H1 (cell line): ENCODE results near the gene PRKN. TPM values are rescaled to one million over a fixed set of nuclear protein-coding genes. Genes with fewer than 3 reads are reported as not detected.

Experiments used
- CTCF ChIA-PET: fragments of 300-600 bp; sonication (Branson Sonifier 250); formaldehyde crosslinking; loops from one replicate; lab custom pipeline; 2021; ENCODE audit not compliant: partially characterized antibody; lab: Charles Lee
- POLR2A ChIA-PET: fragments of 300-600 bp; sonication (Branson Sonifier 250); formaldehyde crosslinking; loops from one replicate; lab custom pipeline; 2021; ENCODE audit warnings: inconsistent platforms; ENCODE audit not compliant: partially characterized antibody; lab: Charles Lee
- DNase-seq, 2 experiments: peaks; one replicate each; pipeline versions ENCODE4 v3.0.0 to v3.0.0-alpha.2; 2010 to 2022; ENCODE audit warnings: low spot score in 2 of 2, low read depth in 1 of 2, mixed read lengths in 1 of 2
- FAIRE-seq: peaks from 2 replicates; lab custom pipeline; 2011; peaks lifted over from hg19 to GRCh38; lab: Jason Lieb, UNC
- H2AFZ ChIP-seq: 2 replicates; pipeline ENCODE4 v1.8.1; 2012; ENCODE audit warnings: low read length, inconsistent platforms
- H2AK5ac ChIP-seq: 2 replicates; pipeline ENCODE4 v1.6.1; 2013; ENCODE audit warnings: low read depth, low read length
- H2BK120ac ChIP-seq: replicated peaks from 2 replicates; pipeline ENCODE3; 2013; ENCODE audit warnings: low read depth, low read length, inconsistent platforms
- H2BK12ac ChIP-seq: 2 replicates; pipeline ENCODE4 v1.6.1; 2013; ENCODE audit warnings: low read depth, low read length
- H2BK15ac ChIP-seq: 2 replicates; pipeline ENCODE4 v1.6.1; 2013; ENCODE audit warnings: low read length
- H2BK20ac ChIP-seq: 2 replicates; pipeline ENCODE4 v1.6.1; 2013; ENCODE audit warnings: low read length
- H2BK5ac ChIP-seq: 2 replicates; pipeline ENCODE4 v1.6.1; 2013; ENCODE audit warnings: low read depth, low read length
- H3K14ac ChIP-seq: 2 replicates; pipeline ENCODE4 v1.6.1; 2013; ENCODE audit warnings: inconsistent platforms; ENCODE audit not compliant: insufficient read length
- H3K18ac ChIP-seq: 2 replicates; pipeline ENCODE4 v1.6.1; 2013; ENCODE audit warnings: low read length; ENCODE audit errors: extremely low read depth
- H3K23ac ChIP-seq: 2 replicates; pipeline ENCODE4 v1.6.1; 2013; ENCODE audit warnings: inconsistent platforms; ENCODE audit not compliant: insufficient read length
- H3K23me2 ChIP-seq: 2 replicates; pipeline ENCODE4 v1.6.1; 2013; ENCODE audit warnings: low read depth, low read length
- H3K27ac ChIP-seq: 2 replicates; pipeline ENCODE4 v1.6.1; 2011; ENCODE audit warnings: low read depth, low read length, inconsistent platforms
- H3K27me3 ChIP-seq, 4 experiments: replicated peaks in 1 of 4; 1 replicate in 1 of 4; 2 replicates in 3 of 4; pipeline versions ENCODE4 v1.6.1 to v1.8.1; 2011 to 2013; ENCODE audit warnings: low read length in 3 of 4, mild to moderate bottlenecking in 3 of 4, inconsistent platforms in 2 of 4, mixed read lengths in 2 of 4, moderate library complexity in 1 of 4; ENCODE audit not compliant: control insufficient read depth in 3 of 4, insufficient read depth in 3 of 4; ENCODE audit errors: extremely low read depth in 1 of 4
- H3K36me3 ChIP-seq, 4 experiments: 2 replicates each; pipeline versions ENCODE4 v1.6.1 to v1.8.1; 2011 to 2013; ENCODE audit warnings: mild to moderate bottlenecking in 4 of 4, low read length in 3 of 4, moderate library complexity in 2 of 4, control low read depth in 1 of 4, inconsistent platforms in 1 of 4; ENCODE audit not compliant: insufficient read depth in 4 of 4, control insufficient read depth in 2 of 4
- H3K4ac ChIP-seq: replicated peaks from 2 replicates; pipeline ENCODE3; 2013; ENCODE audit warnings: low read length, low read depth, mixed read lengths, inconsistent platforms; ENCODE audit not compliant: insufficient read length
- H3K4me1 ChIP-seq, 4 experiments: replicated peaks in 1 of 4; 1 replicate in 1 of 4; 2 replicates in 3 of 4; pipeline versions ENCODE4 v1.6.1 to v1.8.1; 2011 to 2013; ENCODE audit warnings: low read length in 3 of 4, inconsistent platforms in 2 of 4, mixed read lengths in 1 of 4; ENCODE audit not compliant: insufficient read depth in 4 of 4, control insufficient read depth in 3 of 4
- H3K4me2 ChIP-seq, 2 experiments: 2 replicates each; pipeline versions ENCODE4 v1.6.1 to v1.8.1; 2011 to 2013; ENCODE audit warnings: low read depth in 2 of 2, low read length in 2 of 2, control low read depth in 1 of 2, inconsistent platforms in 1 of 2, mild to moderate bottlenecking in 1 of 2; ENCODE audit not compliant: insufficient read depth in 1 of 2
- H3K4me3 ChIP-seq, 4 experiments: fragments of 200-600, 300-600 bp in 1 of 4; sonication (generic), shearing (Covaris generic), sonication (Bioruptor Twin) in 1 of 4; 2 replicates each; pipeline versions ENCODE4 v1.5.1 to v1.8.1; 2011 to 2016; ENCODE audit warnings: low read length in 4 of 4, low read depth in 3 of 4, control low read depth in 2 of 4, inconsistent platforms in 2 of 4, mild to moderate bottlenecking in 2 of 4, mixed read lengths in 1 of 4, moderate library complexity in 1 of 4; ENCODE audit not compliant: insufficient read depth in 2 of 4; ENCODE audit errors: extremely low read depth in 1 of 4
- H3K56ac ChIP-seq: replicated peaks from 2 replicates; pipeline ENCODE3; 2013; ENCODE audit warnings: low read depth, mild to moderate bottlenecking, mixed read lengths, low read length, inconsistent platforms; ENCODE audit not compliant: insufficient read length
- H3K79me1 ChIP-seq: 2 replicates; pipeline ENCODE4 v1.6.1; 2013; ENCODE audit warnings: low read depth, low read length, control low read depth
- H3K79me2 ChIP-seq, 2 experiments: 2 replicates each; pipeline versions ENCODE4 v1.6.1 to v1.8.1; 2012 to 2013; ENCODE audit warnings: low read length in 2 of 2, mild to moderate bottlenecking in 2 of 2, inconsistent platforms in 1 of 2; ENCODE audit not compliant: insufficient read depth in 2 of 2, control insufficient read depth in 1 of 2
- H3K9ac ChIP-seq, 4 experiments: replicated peaks in 1 of 4; 1 replicate in 1 of 4; 2 replicates in 3 of 4; pipeline versions ENCODE4 v1.6.1 to v1.8.1; 2011 to 2013; ENCODE audit warnings: low read depth in 3 of 4, low read length in 3 of 4, control low read depth in 2 of 4, mild to moderate bottlenecking in 2 of 4, moderate library complexity in 2 of 4, inconsistent platforms in 1 of 4; ENCODE audit errors: extremely low read depth in 1 of 4
- H3K9me3 ChIP-seq, 2 experiments: 2 replicates each; pipeline versions ENCODE4 v1.6.1 to v1.8.1; 2012 to 2013; ENCODE audit warnings: mild to moderate bottlenecking in 2 of 2, moderate library complexity in 2 of 2, control low read depth in 1 of 2, inconsistent platforms in 1 of 2, low read depth in 1 of 2, low read length in 1 of 2, mixed read lengths in 1 of 2; ENCODE audit not compliant: insufficient read depth in 2 of 2
- H4K20me1 ChIP-seq, 2 experiments: replicated peaks in 1 of 2; 2 replicates each; pipeline versions ENCODE3 to v1.8.1; 2011 to 2013; ENCODE audit warnings: inconsistent platforms in 2 of 2, low read length in 2 of 2, mild to moderate bottlenecking in 1 of 2; ENCODE audit not compliant: insufficient read depth in 2 of 2, control insufficient read depth in 1 of 2
- H4K5ac ChIP-seq: 2 replicates; pipeline ENCODE4 v1.6.1; 2013; ENCODE audit warnings: low read length, low read depth, mixed read lengths, inconsistent platforms; ENCODE audit not compliant: insufficient read length
- H4K8ac ChIP-seq: 2 replicates; pipeline ENCODE4 v1.8.0; 2013; ENCODE audit warnings: mild to moderate bottlenecking, moderate library complexity, low read length, inconsistent platforms; ENCODE audit not compliant: insufficient read depth; ENCODE audit errors: extremely low read depth
- H4K91ac ChIP-seq: replicated peaks from 2 replicates; pipeline ENCODE3; 2013; ENCODE audit warnings: low read length, mixed read lengths, inconsistent platforms; ENCODE audit not compliant: insufficient read length
- CBX5 ChIP-seq: fragments of 300-800, 300-1000 bp; sonication (generic); IDR thresholded peaks from 2 replicates; pipeline ENCODE4 v1.7.1; 2016; ENCODE audit warnings: antibody characterized with exemption, low read length, low read depth
- CBX8 ChIP-seq: fragments of 300-800, 300-1000 bp; sonication (generic); IDR thresholded peaks from 2 replicates; pipeline ENCODE4 v1.7.1; 2016; ENCODE audit warnings: low read depth, low read length, borderline replicate concordance
- GTF2F1 ChIP-seq: IDR thresholded peaks from 2 replicates; pipeline ENCODE4 v1.6.1; 2012; ENCODE audit warnings: low read depth, low read length, improper control_type of control experiment, borderline replicate concordance
- HDAC6 ChIP-seq: IDR thresholded peaks from one replicate; pipeline ENCODE4 v1.7.1; 2012; ENCODE audit warnings: low read depth, mild to moderate bottlenecking, inconsistent platforms, low read length, moderate library complexity
- JUN ChIP-seq: IDR thresholded peaks from 2 replicates; pipeline ENCODE4 v1.6.1; 2011; ENCODE audit warnings: low read depth, mild to moderate bottlenecking, improper control_type of control experiment, low read length
- KDM4A ChIP-seq: IDR thresholded peaks from one replicate; pipeline ENCODE4 v1.7.1; 2012; ENCODE audit warnings: low read depth, mild to moderate bottlenecking, moderate library complexity, low read length, inconsistent platforms; ENCODE audit not compliant: severe bottlenecking
- NRF1 ChIP-seq: IDR thresholded peaks from 2 replicates; pipeline ENCODE4 v1.6.1; 2011; ENCODE audit warnings: mild to moderate bottlenecking, low read depth, low read length, improper control_type of control experiment
- RXRA ChIP-seq: IDR thresholded peaks from 2 replicates; pipeline ENCODE4 v1.6.1; 2011; ENCODE audit warnings: low read depth, mild to moderate bottlenecking, low read length, moderate library complexity; ENCODE audit not compliant: insufficient read depth
- SIX5 ChIP-seq: IDR thresholded peaks from 2 replicates; pipeline ENCODE4 v1.6.1; 2011; ENCODE audit warnings: mild to moderate bottlenecking, low read depth, low read length
- SP4 ChIP-seq: IDR thresholded peaks from 2 replicates; pipeline ENCODE4 v1.6.1; 2012; ENCODE audit warnings: low read length, inconsistent platforms
- TBP ChIP-seq: IDR thresholded peaks from 2 replicates; pipeline ENCODE4 v1.6.1; 2011; ENCODE audit warnings: low read depth, low read length, improper control_type of control experiment
- TCF12 ChIP-seq: IDR thresholded peaks from 2 replicates; pipeline ENCODE4 v1.6.1; 2011; ENCODE audit warnings: low read depth, mild to moderate bottlenecking, low read length
- ZNF274 ChIP-seq: IDR thresholded peaks from 2 replicates; pipeline ENCODE4 v1.7.0; 2012; ENCODE audit warnings: low read length, borderline replicate concordance; ENCODE audit errors: extremely low read depth
- WGBS, 2 experiments: shearing (Covaris generic) in 1 of 2; methylation state at CpG; one replicate each; pipeline versions ENCODE4 v1.1.6 to v1.1.7; 2013 to 2015; ENCODE audit warnings: low lambda C conversion rate in 2 of 2, mixed read lengths in 2 of 2, inconsistent platforms in 1 of 2, low coverage in 1 of 2, missing lambda C conversion rate in 1 of 2; ENCODE audit not compliant: insufficient replicate concordance in 2 of 2, insufficient coverage in 1 of 2, insufficient read length in 1 of 2; ENCODE audit errors: extremely low coverage in 1 of 2, missing lambda C conversion rate in 1 of 2; 5-methylcytosine and 5-hydroxymethylcytosine counted together
- polyA plus RNA-seq, 7 experiments: library from polyadenylated mRNA; depleted of rRNA in 3 of 7; stranded (reverse) in 5 of 7; unstranded in 2 of 7; fragments of >200 nt in 5 of 7; fragments of 200-250 nt in 2 of 7; gene quantifications; 1 replicate in 5 of 7; 2 replicates in 1 of 7; 4 replicates in 1 of 7; pipeline versions ENCODE4 v1.2.1 to v1.2.3, GENCODE V29; 2011 to 2013; ENCODE audit warnings: missing spikeins in 2 of 7, mixed read lengths in 2 of 7
- total RNA-seq: library from RNA; stranded (reverse); fragmentation: NEBNext Ultra II Directional; extraction: Animal tissue kit (Norgen Biotek cat#: 25700); gene quantifications from 2 replicates; pipeline ENCODE4 v1.2.1, GENCODE V29; 2021
- TF ChIP-seq, protein P1 (sequence below): IDR thresholded peaks from 2 replicates; pipeline ENCODE4 v1.6.1; 2012; ENCODE audit warnings: inconsistent platforms
- TF ChIP-seq, protein P2 (sequence below): IDR thresholded peaks from 2 replicates; pipeline ENCODE4 v1.6.1; 2011; ENCODE audit warnings: low read length, improper control_type of control experiment

Gene PRKN
- total and polyA plus RNA-seq, 2 of the 8 experiments (the other 6 are each of a cell fraction or from before 2014, with no cell fraction given) = 0.13 to 0.29 TPM

DNA sequence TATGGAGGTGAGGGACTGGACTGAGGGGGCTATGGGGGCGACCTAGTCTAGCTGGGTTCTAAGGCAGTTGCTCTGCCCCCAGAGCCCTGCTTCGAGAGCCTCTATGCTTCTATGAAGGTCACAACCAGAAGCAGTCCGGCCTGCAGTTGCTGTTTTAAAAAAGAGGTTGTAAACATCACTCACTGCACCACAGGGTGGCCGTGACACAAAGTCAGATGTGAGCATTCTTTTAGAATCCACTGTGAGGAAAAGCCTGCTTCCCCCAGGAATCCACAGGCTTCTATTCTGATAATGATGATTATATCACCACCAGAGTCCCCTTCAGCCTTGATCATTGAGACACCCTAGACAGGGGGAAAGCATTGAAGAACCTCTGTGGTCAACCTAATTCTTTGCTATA, 1224.0 kb downstream of the PRKN start:
- H3K23ac ChIP-seq = no peak overlapping the region
- FAIRE-seq = no peak
- TF ChIP-seq KDM4A (no peak), RXRA (no peak), JUN (no peak), SIX5 (no peak), CBX5 (no peak), ZNF274 (no peak), GTF2F1 (no peak), NRF1 (no peak), SP4 (no peak), TBP (no peak), TCF12 (no peak), HDAC6 (no peak), CBX8 (no peak)
- TF ChIP-seq, protein P1, sequence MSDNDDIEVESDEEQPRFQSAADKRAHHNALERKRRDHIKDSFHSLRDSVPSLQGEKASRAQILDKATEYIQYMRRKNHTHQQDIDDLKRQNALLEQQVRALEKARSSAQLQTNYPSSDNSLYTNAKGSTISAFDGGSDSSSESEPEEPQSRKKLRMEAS = no peak
- TF ChIP-seq, protein P2, sequence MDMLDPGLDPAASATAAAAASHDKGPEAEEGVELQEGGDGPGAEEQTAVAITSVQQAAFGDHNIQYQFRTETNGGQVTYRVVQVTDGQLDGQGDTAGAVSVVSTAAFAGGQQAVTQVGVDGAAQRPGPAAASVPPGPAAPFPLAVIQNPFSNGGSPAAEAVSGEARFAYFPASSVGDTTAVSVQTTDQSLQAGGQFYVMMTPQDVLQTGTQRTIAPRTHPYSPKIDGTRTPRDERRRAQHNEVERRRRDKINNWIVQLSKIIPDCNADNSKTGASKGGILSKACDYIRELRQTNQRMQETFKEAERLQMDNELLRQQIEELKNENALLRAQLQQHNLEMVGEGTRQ = no peak

More for the DNA sequence above, 1224.0 kb downstream of the PRKN start:
- no peaks in the 10 kb centered on the region for H3K27me3 ChIP-seq
- ChIA-PET CTCF (no interaction called here), POLR2A (no interaction called here)
- WGBS, 2 experiments = 80% methylated on average over 4 of the region's 4 CpGs; no CpG with 5 or more reads in 1 of the 2 experiments
- no peak overlapping the region for H2BK120ac ChIP-seq
- no peak overlapping the region for H3K4me3 ChIP-seq
- DNase-seq = no peak
- H2AFZ ChIP-seq = no peak overlapping the region
- no peak overlapping the region for H3K27ac ChIP-seq
- H4K91ac ChIP-seq = no peak overlapping the region
- no peak overlapping the region for H3K4ac ChIP-seq
- no peaks in the 10 kb centered on the region for H3K4me1 ChIP-seq
- no peak overlapping the region for H2BK15ac ChIP-seq
- H3K56ac ChIP-seq = no peak overlapping the region
- H3K4me2 ChIP-seq = no peak overlapping the region
- no peak overlapping the region for H2BK5ac ChIP-seq
- no peaks in the 10 kb centered on the region for H4K20me1 ChIP-seq
- no peak overlapping the region for H2BK12ac ChIP-seq
- no peak overlapping the region for H3K18ac ChIP-seq
- H4K5ac ChIP-seq = no peak overlapping the region
- no peak overlapping the region for H4K8ac ChIP-seq
- no peak overlapping the region for H2BK20ac ChIP-seq
- H3K9ac ChIP-seq = no peak overlapping the region
- no peak overlapping the region for H2AK5ac ChIP-seq
- no peaks in the 10 kb centered on the region for H3K9me3 ChIP-seq
- H3K23me2 ChIP-seq = no peaks in the 10 kb centered on the region
- no peaks in the 10 kb centered on the region for H3K79me1 ChIP-seq
- H3K79me2 ChIP-seq = no peaks in the 10 kb centered on the region
- H3K14ac ChIP-seq = no peak overlapping the region
- no peaks in the 10 kb centered on the region for H3K36me3 ChIP-seq
